ENCODE data around the gene SPATA6.

Gene SPATA6

GRCh38 chr1:48405400-48405799 lies 66.6 kb downstream of the SPATA6 start:
- Histone ChIP-seq H3K9me3 (ENCODE audit: control insufficient read depth, insufficient read depth, low read length) (no peaks in the 10 kb centered on the region), H3K4me3 (ENCODE audit: low read depth, low read length) (no peak overlapping the region), H3K27me3 (ENCODE audit: control insufficient read depth, insufficient read depth, low read length) (no peaks in the 10 kb centered on the region), H3K9ac (ENCODE audit: low read depth, low read length) (no peak overlapping the region), H3K4me1 (ENCODE audit: control insufficient read depth, insufficient read depth, low read length) (no peaks in the 10 kb centered on the region), H3K36me3 (ENCODE audit: control insufficient read depth, insufficient read depth, low read length) (no peaks in the 10 kb centered on the region)

DNA sequence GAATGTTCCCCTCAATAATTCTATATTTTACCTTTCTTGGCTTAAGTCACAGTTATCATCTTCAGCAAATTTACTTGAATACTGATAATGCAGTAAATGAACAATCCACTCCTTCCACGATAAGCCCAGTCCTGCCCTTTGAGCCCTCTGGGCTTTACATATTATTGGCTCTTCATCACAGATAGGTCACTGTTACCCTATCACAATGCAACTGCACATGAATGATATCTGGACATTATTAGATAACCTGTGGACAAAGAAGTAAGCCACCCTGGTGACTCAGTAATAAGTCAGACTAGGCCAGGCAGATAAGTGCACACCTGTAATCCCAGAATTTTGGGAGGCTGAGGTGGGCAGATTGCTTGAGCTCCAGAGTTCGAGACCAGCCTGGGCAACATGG lies 69.4 kb downstream of the SPATA6 start:
- no peaks in the 10 kb centered on the region for H3K4me1 ChIP-seq (ENCODE audit: control insufficient read depth, insufficient read depth, low read length)
- no peaks in the 10 kb centered on the region for H3K9me3 ChIP-seq (ENCODE audit: control insufficient read depth, insufficient read depth, low read length)
- no peak overlapping the region for H3K9ac ChIP-seq (ENCODE audit: low read depth, low read length)
- no peaks in the 10 kb centered on the region for H3K27me3 ChIP-seq (ENCODE audit: control insufficient read depth, insufficient read depth, low read length)
- H3K4me3 ChIP-seq (ENCODE audit: low read depth, low read length): no peak overlapping the region
- H3K36me3 ChIP-seq (ENCODE audit: control insufficient read depth, insufficient read depth, low read length): no peaks in the 10 kb centered on the region

DNA sequence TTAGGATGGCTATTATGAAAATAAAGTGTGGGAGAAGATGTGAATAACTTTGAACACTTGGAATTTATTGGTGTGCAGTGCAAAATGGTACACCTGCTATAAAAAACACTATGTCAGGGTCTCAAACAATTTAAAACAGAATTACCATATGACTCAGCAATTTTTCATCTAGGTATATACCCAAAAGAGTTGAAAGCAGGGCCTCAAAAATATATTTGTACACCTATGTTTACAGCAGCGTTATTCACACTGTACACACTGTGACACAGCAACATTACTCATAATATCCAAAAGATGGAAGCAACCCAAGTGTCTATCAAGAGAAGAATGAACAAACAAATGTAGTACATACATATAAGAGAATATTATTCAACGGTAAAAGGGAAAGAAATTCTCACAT lies 75.8 kb downstream of the SPATA6 start:
- Histone ChIP-seq H3K9ac (ENCODE audit: low read depth, low read length) (no peak overlapping the region), H3K4me1 (ENCODE audit: control insufficient read depth, insufficient read depth, low read length) (no peaks in the 10 kb centered on the region), H3K9me3 (ENCODE audit: control insufficient read depth, insufficient read depth, low read length) (no peaks in the 10 kb centered on the region), H3K4me3 (ENCODE audit: low read depth, low read length) (no peak overlapping the region), H3K36me3 (ENCODE audit: control insufficient read depth, insufficient read depth, low read length) (no peaks in the 10 kb centered on the region), H3K27me3 (ENCODE audit: control insufficient read depth, insufficient read depth, low read length) (no peaks in the 10 kb centered on the region)

GRCh38 chr1:48391926-48392325 lies 80.1 kb downstream of the SPATA6 start:
- Histone ChIP-seq H3K9ac (ENCODE audit: low read depth, low read length) (no peak overlapping the region), H3K36me3 (ENCODE audit: control insufficient read depth, insufficient read depth, low read length) (no peaks in the 10 kb centered on the region), H3K4me3 (ENCODE audit: low read depth, low read length) (no peak overlapping the region), H3K9me3 (ENCODE audit: control insufficient read depth, insufficient read depth, low read length) (peaks cover 4% of the 10 kb centered on the region), H3K27me3 (ENCODE audit: control insufficient read depth, insufficient read depth, low read length) (no peaks in the 10 kb centered on the region), H3K4me1 (ENCODE audit: control insufficient read depth, insufficient read depth, low read length) (no peaks in the 10 kb centered on the region)

- Histone ChIP-seq H3K4me1 (ENCODE audit: control insufficient read depth, insufficient read depth, low read length) (no peaks in the 10 kb centered on the region), H3K9me3 (ENCODE audit: control insufficient read depth, insufficient read depth, low read length) (peaks cover 4% of the 10 kb centered on the region), H3K4me3 (ENCODE audit: low read depth, low read length) (no peak overlapping the region), H3K9ac (ENCODE audit: low read depth, low read length) (no peak overlapping the region), H3K27me3 (ENCODE audit: control insufficient read depth, insufficient read depth, low read length) (no peaks in the 10 kb centered on the region), H3K36me3 (ENCODE audit: control insufficient read depth, insufficient read depth, low read length) (no peaks in the 10 kb centered on the region)
Observed at GRCh38 chr1:48387409-48387808, 84.6 kb downstream of the SPATA6 start.

DNA sequence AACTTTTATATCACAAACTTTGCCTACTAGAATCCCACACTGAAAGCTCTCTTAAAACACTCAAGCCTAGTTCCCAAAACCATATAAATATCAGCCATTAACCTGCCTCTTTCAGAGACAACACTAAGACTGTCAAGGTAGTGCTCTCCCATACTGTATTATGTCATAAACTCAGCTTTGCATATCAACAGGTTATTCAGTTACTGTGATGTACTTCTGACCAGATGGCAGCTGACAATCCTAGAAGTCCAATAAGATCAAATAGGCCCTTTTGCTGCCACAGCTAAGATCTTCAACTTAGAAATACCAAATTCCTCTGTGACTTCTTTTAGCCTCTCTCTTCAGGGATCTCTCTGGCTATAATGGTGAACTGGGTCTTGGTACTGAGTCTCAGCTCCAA lies 97.2 kb downstream of the SPATA6 start:
- Histone ChIP-seq H3K36me3 (ENCODE audit: control insufficient read depth, insufficient read depth, low read length) (peaks cover 4% of the 10 kb centered on the region), H3K4me1 (ENCODE audit: control insufficient read depth, insufficient read depth, low read length) (no peaks in the 10 kb centered on the region), H3K4me3 (ENCODE audit: low read depth, low read length) (no peak overlapping the region), H3K9ac (ENCODE audit: low read depth, low read length) (no peak overlapping the region), H3K27me3 (ENCODE audit: control insufficient read depth, insufficient read depth, low read length) (no peaks in the 10 kb centered on the region), H3K9me3 (ENCODE audit: control insufficient read depth, insufficient read depth, low read length) (peaks cover 13% of the 10 kb centered on the region)

DNA sequence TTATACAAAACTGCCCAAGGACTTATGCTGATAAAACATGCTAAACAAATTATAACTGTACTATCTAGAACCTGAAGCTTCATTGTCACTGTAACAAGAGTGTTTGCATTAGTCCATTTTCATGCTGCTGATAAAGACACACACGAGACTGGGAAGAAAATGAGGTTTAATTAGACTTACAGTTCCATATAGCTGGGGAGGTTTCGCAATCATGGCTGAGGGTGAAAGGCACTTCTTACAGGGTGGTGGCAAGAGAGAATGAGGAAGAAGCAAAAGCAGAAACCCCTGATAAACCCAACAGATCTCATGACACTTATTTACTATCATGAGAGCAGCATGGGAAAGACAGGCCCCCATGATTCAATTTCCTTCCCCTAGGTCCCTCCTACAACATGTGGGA lies 100.4 kb downstream of the SPATA6 start:
- H3K4me1 ChIP-seq (ENCODE audit: control insufficient read depth, insufficient read depth, low read length): no peaks in the 10 kb centered on the region
- H3K36me3 ChIP-seq (ENCODE audit: control insufficient read depth, insufficient read depth, low read length): peaks cover 4% of the 10 kb centered on the region
- peaks cover 13% of the 10 kb centered on the region for H3K9me3 ChIP-seq (ENCODE audit: control insufficient read depth, insufficient read depth, low read length)
- no peaks in the 10 kb centered on the region for H3K27me3 ChIP-seq (ENCODE audit: control insufficient read depth, insufficient read depth, low read length)
- no peak overlapping the region for H3K9ac ChIP-seq (ENCODE audit: low read depth, low read length)
- no peak overlapping the region for H3K4me3 ChIP-seq (ENCODE audit: low read depth, low read length)

- Histone ChIP-seq H3K9ac (ENCODE audit: low read depth, low read length) (no peak overlapping the region), H3K4me1 (ENCODE audit: control insufficient read depth, insufficient read depth, low read length) (no peaks in the 10 kb centered on the region), H3K36me3 (ENCODE audit: control insufficient read depth, insufficient read depth, low read length) (no peaks in the 10 kb centered on the region), H3K27me3 (ENCODE audit: control insufficient read depth, insufficient read depth, low read length) (no peaks in the 10 kb centered on the region), H3K9me3 (ENCODE audit: control insufficient read depth, insufficient read depth, low read length) (no peaks in the 10 kb centered on the region), H3K4me3 (ENCODE audit: low read depth, low read length) (no peak overlapping the region)
Observed at GRCh38 chr1:48362901-48363300, 109.1 kb downstream of the SPATA6 start.

- no peaks in the 10 kb centered on the region for H3K4me1 ChIP-seq (ENCODE audit: control insufficient read depth, insufficient read depth, low read length)
- no peak overlapping the region for H3K4me3 ChIP-seq (ENCODE audit: low read depth, low read length)
- no peak overlapping the region for H3K9ac ChIP-seq (ENCODE audit: low read depth, low read length)
- H3K9me3 ChIP-seq (ENCODE audit: control insufficient read depth, insufficient read depth, low read length): no peaks in the 10 kb centered on the region
- no peaks in the 10 kb centered on the region for H3K27me3 ChIP-seq (ENCODE audit: control insufficient read depth, insufficient read depth, low read length)
- H3K36me3 ChIP-seq (ENCODE audit: control insufficient read depth, insufficient read depth, low read length): no peaks in the 10 kb centered on the region
Observed at GRCh38 chr1:48356901-48357300, 115.1 kb downstream of the SPATA6 start.

DNA sequence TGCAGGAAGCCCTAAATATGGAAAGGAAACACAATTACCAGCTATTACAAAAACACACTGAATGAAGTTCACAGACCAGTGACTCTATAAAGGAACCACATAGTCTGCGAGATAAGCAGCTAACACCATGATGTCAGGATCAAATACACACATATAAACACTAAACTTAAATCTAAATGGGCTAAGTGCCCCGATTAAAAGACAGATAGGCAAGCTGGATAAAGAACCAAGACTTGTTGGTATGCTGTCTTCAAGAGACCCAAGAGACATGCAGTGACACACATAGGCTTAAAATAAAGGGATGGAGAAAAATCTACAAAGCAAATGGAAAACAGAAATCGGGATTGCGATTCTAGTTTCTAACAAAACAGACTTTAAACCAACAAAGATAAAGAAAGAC lies 127.6 kb downstream of the SPATA6 start:
- Histone ChIP-seq H3K4me1 (ENCODE audit: control insufficient read depth, insufficient read depth, low read length) (no peaks in the 10 kb centered on the region), H3K36me3 (ENCODE audit: control insufficient read depth, insufficient read depth, low read length) (no peaks in the 10 kb centered on the region), H3K9ac (ENCODE audit: low read depth, low read length) (no peak overlapping the region), H3K9me3 (ENCODE audit: control insufficient read depth, insufficient read depth, low read length) (no peaks in the 10 kb centered on the region), H3K4me3 (ENCODE audit: low read depth, low read length) (no peak overlapping the region), H3K27me3 (ENCODE audit: control insufficient read depth, insufficient read depth, low read length) (no peaks in the 10 kb centered on the region)

GRCh38 chr1:48341221-48341620 lies 130.8 kb downstream of the SPATA6 start:
- no peak overlapping the region for H3K9ac ChIP-seq (ENCODE audit: low read depth, low read length)
- H3K9me3 ChIP-seq (ENCODE audit: control insufficient read depth, insufficient read depth, low read length): no peaks in the 10 kb centered on the region
- no peak overlapping the region for H3K4me3 ChIP-seq (ENCODE audit: low read depth, low read length)
- no peaks in the 10 kb centered on the region for H3K36me3 ChIP-seq (ENCODE audit: control insufficient read depth, insufficient read depth, low read length)
- H3K4me1 ChIP-seq (ENCODE audit: control insufficient read depth, insufficient read depth, low read length): no peaks in the 10 kb centered on the region
- no peaks in the 10 kb centered on the region for H3K27me3 ChIP-seq (ENCODE audit: control insufficient read depth, insufficient read depth, low read length)

GRCh38 chr1:48338257-48338656 lies 133.7 kb downstream of the SPATA6 start:
- Histone ChIP-seq H3K9ac (ENCODE audit: low read depth, low read length) (no peak overlapping the region), H3K27me3 (ENCODE audit: control insufficient read depth, insufficient read depth, low read length) (no peaks in the 10 kb centered on the region), H3K36me3 (ENCODE audit: control insufficient read depth, insufficient read depth, low read length) (no peaks in the 10 kb centered on the region), H3K4me1 (ENCODE audit: control insufficient read depth, insufficient read depth, low read length) (no peaks in the 10 kb centered on the region), H3K9me3 (ENCODE audit: control insufficient read depth, insufficient read depth, low read length) (no peaks in the 10 kb centered on the region), H3K4me3 (ENCODE audit: low read depth, low read length) (no peak overlapping the region)

- Histone ChIP-seq H3K4me3 (ENCODE audit: low read depth, low read length) (no peak overlapping the region), H3K9me3 (ENCODE audit: control insufficient read depth, insufficient read depth, low read length) (no peaks in the 10 kb centered on the region), H3K36me3 (ENCODE audit: control insufficient read depth, insufficient read depth, low read length) (no peaks in the 10 kb centered on the region), H3K27me3 (ENCODE audit: control insufficient read depth, insufficient read depth, low read length) (no peaks in the 10 kb centered on the region), H3K4me1 (ENCODE audit: control insufficient read depth, insufficient read depth, low read length) (no peaks in the 10 kb centered on the region), H3K9ac (ENCODE audit: low read depth, low read length) (no peak overlapping the region)
Observed at GRCh38 chr1:48333316-48333715, 138.7 kb downstream of the SPATA6 start.

Data from iPS-15b (cell line).